AG09309 (cell line): ENCODE data around the gene CDC5L.

Experiments
- DNase-seq: peaks from one replicate; pipeline ENCODE4 v3.0.0-alpha.2; 2010; ENCODE audit warnings: low read depth
- H3K4me3 ChIP-seq: 2 replicates; pipeline ENCODE4 v1.5.1; 2011; ENCODE audit warnings: mild to moderate bottlenecking, low read depth, low read length, moderate library complexity; ENCODE audit not compliant: control insufficient read depth
- CTCF ChIP-seq: IDR thresholded peaks from 2 replicates; pipeline ENCODE4 v1.5.1; 2011; ENCODE audit warnings: mild to moderate bottlenecking, low read depth, low read length, inconsistent platforms; ENCODE audit not compliant: insufficient read depth, control insufficient read depth; ENCODE audit errors: missing control alignments

The CDC5L gene

GRCh38 chr6:44463728-44464450 is 76.4 kb downstream of the CDC5L start:
- no peak for TF ChIP-seq CTCF
- no peak for DNase-seq
- no peak overlapping the region for H3K4me3 ChIP-seq

GRCh38 chr6:44464527-44465310 is 77.2 kb downstream of the CDC5L start:
- no peak for TF ChIP-seq CTCF
- DNase-seq: no peak

DNA sequence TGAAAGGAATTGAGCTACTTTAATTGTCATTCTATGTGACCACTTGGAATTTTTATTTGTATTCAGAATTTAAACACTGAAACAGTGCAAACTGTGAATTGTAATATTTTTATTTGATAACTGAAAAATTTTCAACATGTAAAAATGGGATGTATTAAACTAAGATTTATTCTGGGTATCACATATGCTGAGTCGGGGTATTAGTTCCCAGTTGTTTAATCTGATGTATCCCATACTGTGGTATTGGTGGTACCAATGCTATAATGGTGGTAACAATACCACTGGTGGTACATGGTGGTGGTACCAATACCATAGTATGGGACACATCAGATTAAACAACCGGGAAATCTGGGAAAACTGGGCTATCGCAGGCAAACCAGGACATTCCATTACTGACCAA is 79.4 kb downstream of the CDC5L start:
- TF ChIP-seq CTCF: no peak
- H3K4me3 ChIP-seq: no peak overlapping the region
- DNase-seq: no peak

More at GRCh38 chr6:44464527-44465310, 77.2 kb downstream of the CDC5L start:
- H3K4me3 ChIP-seq: no peak overlapping the region

DNA sequence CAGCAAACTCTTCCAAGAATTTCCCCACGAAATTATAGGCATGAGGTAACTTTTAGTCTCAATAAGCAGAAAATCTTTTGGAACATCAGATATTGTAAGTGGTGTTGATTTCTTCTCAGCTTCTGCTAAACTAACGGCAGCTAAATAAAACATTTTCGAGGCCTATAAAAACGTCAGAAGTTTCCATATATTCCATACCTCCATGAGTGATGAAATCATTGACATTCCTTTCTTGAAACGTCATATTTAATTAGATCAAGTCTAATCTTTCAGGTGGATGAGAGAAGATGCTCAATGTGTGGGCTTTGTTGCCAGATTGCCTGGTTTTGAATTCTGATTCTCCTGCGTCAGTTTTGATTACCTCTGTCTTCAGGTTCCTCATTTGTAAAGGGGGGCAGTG is 81.3 kb downstream of the CDC5L start:
- no peak for DNase-seq
- TF ChIP-seq CTCF: no peak
- H3K4me3 ChIP-seq: no peak overlapping the region

- TF ChIP-seq CTCF: no peak
- no peak for DNase-seq
- H3K4me3 ChIP-seq: no peak overlapping the region
These were observed 82.6 kb downstream of the CDC5L start for GRCh38 chr6:44470115-44470464.

GRCh38 chr6:44470746-44471145 is 83.2 kb downstream of the CDC5L start:
- H3K4me3 ChIP-seq: no peak overlapping the region
- DNase-seq: no peak
- no peak for TF ChIP-seq CTCF
